ENCODE measurements around the gene FDX2. TPM values are rescaled to one million over a fixed set of nuclear protein-coding genes. Genes with fewer than 3 reads are reported as not detected.

The FDX2 gene
- total RNA-seq, 1 donor from 2014 or later: 27.4 TPM

GRCh38 chr19:10321874-10322835, 6.3 kb upstream of the FDX2 start:
- TF ChIP-seq, protein P1, sequence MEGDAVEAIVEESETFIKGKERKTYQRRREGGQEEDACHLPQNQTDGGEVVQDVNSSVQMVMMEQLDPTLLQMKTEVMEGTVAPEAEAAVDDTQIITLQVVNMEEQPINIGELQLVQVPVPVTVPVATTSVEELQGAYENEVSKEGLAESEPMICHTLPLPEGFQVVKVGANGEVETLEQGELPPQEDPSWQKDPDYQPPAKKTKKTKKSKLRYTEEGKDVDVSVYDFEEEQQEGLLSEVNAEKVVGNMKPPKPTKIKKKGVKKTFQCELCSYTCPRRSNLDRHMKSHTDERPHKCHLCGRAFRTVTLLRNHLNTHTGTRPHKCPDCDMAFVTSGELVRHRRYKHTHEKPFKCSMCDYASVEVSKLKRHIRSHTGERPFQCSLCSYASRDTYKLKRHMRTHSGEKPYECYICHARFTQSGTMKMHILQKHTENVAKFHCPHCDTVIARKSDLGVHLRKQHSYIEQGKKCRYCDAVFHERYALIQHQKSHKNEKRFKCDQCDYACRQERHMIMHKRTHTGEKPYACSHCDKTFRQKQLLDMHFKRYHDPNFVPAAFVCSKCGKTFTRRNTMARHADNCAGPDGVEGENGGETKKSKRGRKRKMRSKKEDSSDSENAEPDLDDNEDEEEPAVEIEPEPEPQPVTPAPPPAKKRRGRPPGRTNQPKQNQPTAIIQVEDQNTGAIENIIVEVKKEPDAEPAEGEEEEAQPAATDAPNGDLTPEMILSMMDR (IDR thresholded peaks at IDR 0.05): no peak
- Mint-ChIP-seq H3K27ac (ENCODE audit: unreplicated experiment) (no peak overlapping the region), H3K4me1 (ENCODE audit: unreplicated experiment) (no peaks in the 10 kb centered on the region), H3K9me3 (ENCODE audit: unreplicated experiment) (no peaks in the 10 kb centered on the region), H3K27me3 (ENCODE audit: unreplicated experiment) (no peaks in the 10 kb centered on the region), H3K4me3 (ENCODE audit: unreplicated experiment) (no peak overlapping the region), H3K36me3 (ENCODE audit: unreplicated experiment) (peaks cover 14% of the 10 kb centered on the region)
- no peak for DNase-seq (ENCODE audit: extremely low spot score, unreplicated experiment)

- Mint-ChIP-seq H3K27me3 (ENCODE audit: unreplicated experiment) (no peaks in the 10 kb centered on the region), H3K4me3 (ENCODE audit: unreplicated experiment) (no peak overlapping the region), H3K36me3 (ENCODE audit: unreplicated experiment) (peaks cover 14% of the 10 kb centered on the region)
Measured at GRCh38 chr19:10321417-10321797, 5.6 kb upstream of the FDX2 start.

DNA sequence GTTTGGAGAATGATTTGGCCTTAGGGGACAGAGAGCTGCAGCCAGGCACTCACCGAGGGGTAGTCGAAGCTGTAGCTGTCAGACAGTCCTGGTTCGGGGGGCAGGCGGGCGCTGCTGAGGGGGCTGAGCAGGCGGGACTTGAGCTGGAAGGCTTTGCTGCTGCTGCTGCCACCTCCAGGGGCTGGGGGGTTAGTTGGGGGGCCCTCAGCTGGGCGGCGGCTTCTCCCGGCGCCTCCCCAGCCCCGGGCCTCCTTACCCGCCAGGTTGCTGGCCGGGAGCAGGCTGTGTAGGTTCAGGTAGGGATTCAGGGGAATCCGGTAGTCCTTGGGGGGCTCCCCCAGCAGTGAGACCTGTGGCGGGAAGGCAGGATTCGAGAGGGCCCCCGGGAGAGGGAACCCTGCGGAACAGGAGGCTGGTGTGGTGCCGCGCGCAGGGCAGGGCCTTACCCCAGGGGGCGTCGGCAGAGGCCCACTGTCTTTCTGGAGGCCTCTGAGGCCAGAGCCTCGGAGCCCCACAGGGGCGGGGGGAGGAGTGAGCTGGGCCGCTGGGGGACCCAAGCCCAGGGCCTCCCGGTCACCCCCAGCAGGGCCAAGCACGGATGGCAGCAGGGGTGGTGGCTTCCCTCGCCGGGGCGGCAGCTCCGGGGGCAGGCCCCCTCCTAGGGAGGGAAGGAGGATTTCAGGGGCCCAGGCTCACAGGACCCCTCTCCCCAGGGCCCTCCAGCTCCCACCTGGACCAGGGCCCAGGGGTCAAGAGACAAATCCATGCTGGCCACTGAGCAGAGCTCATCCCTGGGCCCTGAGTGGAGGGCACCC, 5.0 kb upstream of the FDX2 start:
- no peak for DNase-seq (ENCODE audit: extremely low spot score, unreplicated experiment)
- TF ChIP-seq, protein P1 (IDR thresholded peaks at IDR 0.05): no peak
- Mint-ChIP-seq H3K4me3 (ENCODE audit: unreplicated experiment) (no peak overlapping the region), H3K36me3 (ENCODE audit: unreplicated experiment) (peaks cover 14% of the 10 kb centered on the region), H3K4me1 (ENCODE audit: unreplicated experiment) (peaks cover 3% of the 10 kb centered on the region), H3K27ac (ENCODE audit: unreplicated experiment) (no peak overlapping the region), H3K9me3 (ENCODE audit: unreplicated experiment) (no peaks in the 10 kb centered on the region), H3K27me3 (ENCODE audit: unreplicated experiment) (no peaks in the 10 kb centered on the region)

More at GRCh38 chr19:10321417-10321797, 5.6 kb upstream of the FDX2 start:
- no peak overlapping the region for H3K27ac Mint-ChIP-seq (ENCODE audit: unreplicated experiment)
- H3K9me3 Mint-ChIP-seq (ENCODE audit: unreplicated experiment): no peaks in the 10 kb centered on the region
- H3K4me1 Mint-ChIP-seq (ENCODE audit: unreplicated experiment): no peaks in the 10 kb centered on the region
- DNase-seq (ENCODE audit: extremely low spot score, unreplicated experiment): no peak
- TF ChIP-seq, protein P1 (IDR thresholded peaks at IDR 0.05): no peak

- peaks cover 13% of the 10 kb centered on the region for H3K4me1 Mint-ChIP-seq (ENCODE audit: unreplicated experiment)
- H3K36me3 Mint-ChIP-seq (ENCODE audit: unreplicated experiment): peaks cover 12% of the 10 kb centered on the region
- no peak overlapping the region for H3K27ac Mint-ChIP-seq (ENCODE audit: unreplicated experiment)
- no peak for DNase-seq (ENCODE audit: extremely low spot score, unreplicated experiment)
- TF ChIP-seq, protein P1 (IDR thresholded peaks at IDR 0.05): no peak
- H3K4me3 Mint-ChIP-seq (ENCODE audit: unreplicated experiment): no peak overlapping the region
- H3K27me3 Mint-ChIP-seq (ENCODE audit: unreplicated experiment): no peaks in the 10 kb centered on the region
- no peaks in the 10 kb centered on the region for H3K9me3 Mint-ChIP-seq (ENCODE audit: unreplicated experiment)
Measured at GRCh38 chr19:10318807-10319682, 3.2 kb upstream of the FDX2 start.
